K562 (cell line): ENCODE measurements around the gene SMG9. TPM values are rescaled to one million over a fixed set of nuclear protein-coding genes. Genes with fewer than 3 reads are reported as not detected.

Source experiments
- ATF1 ChIP-seq, 2 experiments: fragments of 450-650 bp in 1 of 2; IDR thresholded peaks; 2 replicates each; pipeline ENCODE4 v1.6.1; 2016; ENCODE audit warnings: missing compliant biosample characterization in 1 of 2, missing genetic modification characterization in 1 of 2
- CREB3 ChIP-seq: fragments of 450-650 bp; conservative IDR thresholded peaks from 2 replicates; pipeline ENCODE4 v1.6.1; 2016; ENCODE audit warnings: missing genetic modification characterization, low read depth, mild to moderate bottlenecking, missing compliant biosample characterization, moderate library complexity
- ELK1 ChIP-seq: sonication (generic); formaldehyde crosslinking; IDR thresholded peaks from 2 replicates; pipeline ENCODE4 v1.8.1; 2022; ENCODE audit warnings: missing genetic modification reagents
- HBP1 ChIP-seq: fragments of 450-650 bp; formaldehyde crosslinking; IDR thresholded peaks from 2 replicates; pipeline ENCODE4 v1.4.0; 2022; ENCODE audit warnings: missing genetic modification characterization
- HDAC6 ChIP-seq: IDR thresholded peaks from 2 replicates; pipeline ENCODE4 v1.6.1; 2012; ENCODE audit warnings: low read depth, mild to moderate bottlenecking, control low read depth, inconsistent platforms, low read length, moderate library complexity
- HMG20B ChIP-seq: fragments of 250-450 bp; sonication (Bioruptor Pico); IDR thresholded peaks from 2 replicates; pipeline ENCODE4 v1.5.0; 2021; ENCODE audit warnings: mild to moderate bottlenecking
- HNRNPLL ChIP-seq: fragments of 200-400 bp; formaldehyde crosslinking; IDR thresholded peaks from 2 replicates; pipeline ENCODE4 v1.6.1; 2017; ENCODE audit warnings: low read length, low read depth, mild to moderate bottlenecking; ENCODE audit not compliant: poor library complexity, severe bottlenecking
- IRF9 ChIP-seq: fragments of 450-650 bp; IDR thresholded peaks from 2 replicates; pipeline ENCODE4 v1.6.1; 2016; ENCODE audit warnings: missing biosample characterization, missing genetic modification characterization
- NCOA6 ChIP-seq: fragments of 450-650 bp; IDR thresholded peaks from 2 replicates; pipeline ENCODE4 v1.6.1; 2017; ENCODE audit warnings: mild to moderate bottlenecking
- POLR2AphosphoS5 ChIP-seq: IDR thresholded peaks from 2 replicates; pipeline ENCODE4 v1.6.1; 2011; ENCODE audit warnings: mild to moderate bottlenecking, low read depth, low read length, moderate library complexity; ENCODE audit not compliant: control insufficient read depth, insufficient read depth
- SP2 ChIP-seq: IDR thresholded peaks from 2 replicates; pipeline ENCODE4 v1.6.1; 2011; ENCODE audit warnings: mild to moderate bottlenecking, low read depth, low read length, moderate library complexity; ENCODE audit not compliant: poor library complexity, severe bottlenecking; ENCODE audit errors: extremely low read depth
- STAT6 ChIP-seq: sonication (generic); formaldehyde crosslinking; IDR thresholded peaks from 2 replicates; pipeline ENCODE4 v1.8.1; 2023; ENCODE audit warnings: mild to moderate bottlenecking, missing genetic modification reagents
- TBL1XR1 ChIP-seq, 2 experiments: IDR thresholded peaks; 2 replicates each; pipeline ENCODE4 v1.6.1; 2012; ENCODE audit warnings: improper control_type of control experiment in 2 of 2, low read length in 2 of 2, mild to moderate bottlenecking in 1 of 2
- ZFP30 ChIP-seq: fragments of 250-450 bp; sonication (Bioruptor Pico); IDR thresholded peaks from 2 replicates; pipeline ENCODE4 v1.8.0; 2022; ENCODE audit warnings: moderate library complexity, mild to moderate bottlenecking, inconsistent platforms, borderline replicate concordance
- ZNF263 ChIP-seq: sonication (generic); formaldehyde crosslinking; IDR thresholded peaks from 2 replicates; pipeline ENCODE4 v1.8.0; 2022; ENCODE audit warnings: mild to moderate bottlenecking, missing genetic modification reagents, borderline replicate concordance
- ZNF282 ChIP-seq: sonication (generic); formaldehyde crosslinking; IDR thresholded peaks from 2 replicates; pipeline ENCODE4 v1.8.1; 2023; ENCODE audit warnings: missing genetic modification reagents
- ZNF512 ChIP-seq: IDR thresholded peaks from 2 replicates; pipeline ENCODE4 v1.6.1; 2016; ENCODE audit warnings: missing genetic modification characterization, missing compliant biosample characterization
- ZNF707 ChIP-seq: fragments of 250-450 bp; sonication (Bioruptor Pico); conservative IDR thresholded peaks from 2 replicates; pipeline ENCODE4 v1.8.0; 2022; ENCODE audit warnings: inconsistent platforms, mild to moderate bottlenecking, moderate library complexity
- ZNF76 ChIP-seq: fragments of 250-450 bp; sonication (Bioruptor Pico); IDR thresholded peaks from 2 replicates; pipeline ENCODE4 v1.4.0; 2020; ENCODE audit warnings: mild to moderate bottlenecking, moderate library complexity, borderline replicate concordance
- polyA plus RNA-seq, 8 experiments: library from polyadenylated mRNA; depleted of rRNA in 4 of 8; stranded (reverse) in 5 of 8; unstranded in 3 of 8; fragments of >200 nt; fragmentation: Nextera tagmentation in 2 of 8; fragmentation: Illumina TruSeq in 1 of 8; extraction: Ambion mirVana in 2 of 8; extraction: Trizol in 1 of 8; gene quantifications; 2 replicates each; pipeline versions ENCODE4 v1.2.1 to v1.2.3, GENCODE V29; 2011 to 2014; ENCODE audit warnings: inconsistent platforms in 1 of 8, missing spikeins in 1 of 8
- total RNA-seq, 7 experiments: library from RNA; depleted of rRNA in 6 of 7; stranded (reverse); fragments of >200 nt in 6 of 7; fragmentation: Illumina TruSeq in 2 of 7; extraction: Trizol in 2 of 7; gene quantifications; 2 replicates each; pipeline versions ENCODE4 v1.2.1 to v1.2.3, GENCODE V29; 2011 to 2021; ENCODE audit warnings: low replicate concordance in 1 of 7

Gene SMG9
- total and polyA plus RNA-seq, 9 of the 15 experiments (the other 6 are each of a cell fraction or from before 2014, with no cell fraction given), result 1.7 to 79.7 (median 40.2) TPM

GRCh38 chr19:43789029-43789428 is 34.3 kb upstream of the SMG9 start (continued):
- no peak for TF ChIP-seq ZFP30 (CRISPR knock-in tag)
- TF ChIP-seq STAT6 (CRISPR knock-in tag), result no peak
- TF ChIP-seq NCOA6, result peak; percentile 97
- TF ChIP-seq ZNF263 (CRISPR knock-in tag), result peak; percentile 71; the same call in 1 of the 2 replicates
- TF ChIP-seq IRF9 (tag), result no peak
- TF ChIP-seq ZNF707 (CRISPR knock-in tag), result no peak
- no peak for TF ChIP-seq TBL1XR1 (IDR thresholded peaks at IDR 0.05; ENCODE audit: low read length in 2 of 2)
- TF ChIP-seq CREB3 (tag), result peak; percentile 77
- TF ChIP-seq HBP1 (CRISPR knock-in tag), result no peak
- no peak for TF ChIP-seq HMG20B (CRISPR knock-in tag)
- no peak for TF ChIP-seq ATF1 (CRISPR knock-in tag; IDR thresholded peaks at IDR 0.05)
- TF ChIP-seq ATF1 (tag; IDR thresholded peaks at IDR 0.05), result no peak
- TF ChIP-seq ELK1 (CRISPR knock-in tag), result no peak
- no peak for TF ChIP-seq HDAC6
- TF ChIP-seq ZNF512 (tag), result no peak
- no peak for TF ChIP-seq ZNF76 (CRISPR knock-in tag)
- no peak for TF ChIP-seq SP2
- no peak for TF ChIP-seq HNRNPLL
- TF ChIP-seq ZNF282 (CRISPR knock-in tag), result no peak
- no peak for TF ChIP-seq POLR2AphosphoS5
